Fibroblast of lung (primary cell): ENCODE measurements around the gene GNLY.
A peak's percentile ranks its signal among the peaks of the same experiment; 100 is the strongest.

Experiments used
- EZH2 ChIP-seq: IDR thresholded peaks from 2 replicates; pipeline ENCODE4 v1.5.1; 2012; ENCODE audit warnings: low read length, control low read depth, mild to moderate bottlenecking; ENCODE audit errors: missing control alignments
- TF ChIP-seq, protein P1 (sequence below), 2 donors: IDR thresholded peaks in 1 of 2; conservative IDR thresholded peaks in 1 of 2; 1 replicate in 1 of 2; 2 replicates in 1 of 2; pipeline ENCODE4 v1.5.1; 2011 to 2012; ENCODE audit warnings: low read length in 2 of 2, control low read depth in 1 of 2, inconsistent platforms in 1 of 2, low read depth in 1 of 2, mild to moderate bottlenecking in 1 of 2

DNA sequence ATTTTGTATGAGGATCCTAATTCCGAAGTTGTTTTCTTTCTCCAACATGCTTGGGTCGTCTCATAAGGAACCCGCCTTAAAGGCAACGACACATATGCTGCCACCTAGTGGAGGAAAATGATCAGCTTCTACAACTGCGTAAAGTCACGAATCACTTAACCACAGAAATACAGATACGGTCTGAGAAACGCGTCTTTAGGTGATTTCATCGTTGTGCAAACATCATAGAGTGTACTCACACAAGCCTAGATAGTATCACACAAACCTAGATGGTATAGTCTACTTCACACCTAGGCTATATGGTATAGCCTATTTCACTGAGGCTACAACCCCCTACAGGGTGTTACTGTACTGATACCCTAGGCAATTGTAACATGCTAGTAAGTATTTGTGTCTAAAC is 13.1 kb downstream of the GNLY start:
- TF ChIP-seq, protein P1, sequence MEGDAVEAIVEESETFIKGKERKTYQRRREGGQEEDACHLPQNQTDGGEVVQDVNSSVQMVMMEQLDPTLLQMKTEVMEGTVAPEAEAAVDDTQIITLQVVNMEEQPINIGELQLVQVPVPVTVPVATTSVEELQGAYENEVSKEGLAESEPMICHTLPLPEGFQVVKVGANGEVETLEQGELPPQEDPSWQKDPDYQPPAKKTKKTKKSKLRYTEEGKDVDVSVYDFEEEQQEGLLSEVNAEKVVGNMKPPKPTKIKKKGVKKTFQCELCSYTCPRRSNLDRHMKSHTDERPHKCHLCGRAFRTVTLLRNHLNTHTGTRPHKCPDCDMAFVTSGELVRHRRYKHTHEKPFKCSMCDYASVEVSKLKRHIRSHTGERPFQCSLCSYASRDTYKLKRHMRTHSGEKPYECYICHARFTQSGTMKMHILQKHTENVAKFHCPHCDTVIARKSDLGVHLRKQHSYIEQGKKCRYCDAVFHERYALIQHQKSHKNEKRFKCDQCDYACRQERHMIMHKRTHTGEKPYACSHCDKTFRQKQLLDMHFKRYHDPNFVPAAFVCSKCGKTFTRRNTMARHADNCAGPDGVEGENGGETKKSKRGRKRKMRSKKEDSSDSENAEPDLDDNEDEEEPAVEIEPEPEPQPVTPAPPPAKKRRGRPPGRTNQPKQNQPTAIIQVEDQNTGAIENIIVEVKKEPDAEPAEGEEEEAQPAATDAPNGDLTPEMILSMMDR (conservative IDR thresholded peaks at IDR 0.05 in 1 of 2, IDR thresholded peaks at IDR 0.05 in 1 of 2; ENCODE audit: low read depth in 1 of 2, low read length in 2 of 2) = peak; percentile 91 to 92
- no peak for TF ChIP-seq EZH2
